OCI-LY1 (cell line): Measurements from ENCODE around the gene DCC.

ENCODE experiments used
- H2AFZ ChIP-seq: fragments of 200-600 bp; sonication (generic), shearing (Covaris generic); 2 replicates; pipeline ENCODE4 v1.6.0; 2014; ENCODE audit warnings: antibody characterized with exemption, mild to moderate bottlenecking, low read length
- H3F3A ChIP-seq: fragments of 200-600 bp; sonication (generic), shearing (Covaris generic); 2 replicates; pipeline ENCODE4 v1.6.0; 2014; ENCODE audit warnings: mild to moderate bottlenecking, antibody characterized with exemption, low read length, moderate library complexity; ENCODE audit not compliant: insufficient read depth
- H3K27ac ChIP-seq: fragments of 200-600 bp; sonication (generic); 2 replicates; pipeline ENCODE4 v1.5.1; 2014; ENCODE audit warnings: low read length, mixed run types, mild to moderate bottlenecking, low read depth; ENCODE audit not compliant: poor library complexity, severe bottlenecking
- H3K27me3 ChIP-seq: fragments of 200-600 bp; sonication (generic); 2 replicates; pipeline ENCODE4 v1.6.0; 2014; ENCODE audit warnings: antibody characterized with exemption, mild to moderate bottlenecking, low read length, moderate library complexity; ENCODE audit not compliant: insufficient read depth
- H3K36me3 ChIP-seq: fragments of 200-600 bp; sonication (generic); 2 replicates; pipeline ENCODE4 v1.6.1; 2014; ENCODE audit warnings: mild to moderate bottlenecking, antibody characterized with exemption, low read length, moderate library complexity, mixed read lengths; ENCODE audit not compliant: insufficient read depth
- H3K4me1 ChIP-seq: fragments of 200-600 bp; sonication (generic); 2 replicates; pipeline ENCODE4 v1.5.1; 2014; ENCODE audit warnings: mild to moderate bottlenecking, low read length, moderate library complexity; ENCODE audit not compliant: insufficient read depth, severe bottlenecking
- H3K4me2 ChIP-seq: fragments of 200-600 bp; sonication (generic), shearing (Covaris generic); 2 replicates; pipeline ENCODE4 v1.6.1; 2014; ENCODE audit warnings: low read length
- H3K4me3 ChIP-seq: fragments of 200-600 bp; sonication (generic); 2 replicates; pipeline ENCODE4 v1.5.1; 2014; ENCODE audit warnings: low read length, low read depth, mild to moderate bottlenecking, mixed read lengths; ENCODE audit not compliant: poor library complexity, severe bottlenecking
- H3K79me2 ChIP-seq: fragments of 200-600 bp; shearing (Covaris generic); 2 replicates; pipeline ENCODE4 v1.6.1; 2016; ENCODE audit warnings: mixed run types, low read length, mixed read lengths; ENCODE audit not compliant: insufficient read depth
- H3K9ac ChIP-seq: fragments of 200-600 bp; sonication (generic), shearing (Covaris generic); 2 replicates; pipeline ENCODE4 v1.6.1; 2014; ENCODE audit warnings: mild to moderate bottlenecking, low read length, mixed read lengths
- H3K9me2 ChIP-seq: fragments of 200-600 bp; sonication (generic), shearing (Covaris generic); 2 replicates; pipeline ENCODE4 v1.6.1; 2014; ENCODE audit warnings: low read depth, mild to moderate bottlenecking, low read length, mixed read lengths
- H3K9me3 ChIP-seq: fragments of 200-600 bp; shearing (Covaris generic); 2 replicates; pipeline ENCODE4 v1.6.1; 2014; ENCODE audit warnings: low read length, mixed read lengths
- H4K20me1 ChIP-seq: fragments of 200-600 bp; sonication (generic), shearing (Covaris generic); 2 replicates; pipeline ENCODE4 v1.6.0; 2016; ENCODE audit warnings: mild to moderate bottlenecking, low read length; ENCODE audit not compliant: insufficient read depth
- EZH2 ChIP-seq: fragments of 200-600 bp; sonication (generic), shearing (Covaris generic); IDR thresholded peaks from 2 replicates; pipeline ENCODE4 v1.8.0; 2017; ENCODE audit warnings: borderline replicate concordance, mixed run types, mild to moderate bottlenecking, antibody characterized with exemption, low read length, moderate library complexity, mixed read lengths
- TF ChIP-seq, protein P1 (sequence below): fragments of 200-600 bp; sonication (generic), shearing (Covaris generic); IDR thresholded peaks from 2 replicates; pipeline ENCODE4 v1.5.1; 2017; ENCODE audit warnings: mild to moderate bottlenecking, antibody characterized with exemption, low read length, moderate library complexity, mixed read lengths

The DCC gene

GRCh38 chr18:52395146-52395852 is 55.3 kb downstream of the DCC start:
- Histone ChIP-seq H3K9me3 (no peaks in the 10 kb centered on the region), H2AFZ (no peak overlapping the region), H3K4me1 (no peaks in the 10 kb centered on the region), H3K4me3 (no peak overlapping the region), H3K27me3 (no peaks in the 10 kb centered on the region), H3K9ac (no peak overlapping the region), H4K20me1 (no peaks in the 10 kb centered on the region), H3K9me2 (no peaks in the 10 kb centered on the region), H3K79me2 (no peaks in the 10 kb centered on the region), H3F3A (no peaks in the 10 kb centered on the region), H3K27ac (no peak overlapping the region), H3K4me2 (no peak overlapping the region), H3K36me3 (no peaks in the 10 kb centered on the region)
- no peak for TF ChIP-seq EZH2
- TF ChIP-seq, protein P1, sequence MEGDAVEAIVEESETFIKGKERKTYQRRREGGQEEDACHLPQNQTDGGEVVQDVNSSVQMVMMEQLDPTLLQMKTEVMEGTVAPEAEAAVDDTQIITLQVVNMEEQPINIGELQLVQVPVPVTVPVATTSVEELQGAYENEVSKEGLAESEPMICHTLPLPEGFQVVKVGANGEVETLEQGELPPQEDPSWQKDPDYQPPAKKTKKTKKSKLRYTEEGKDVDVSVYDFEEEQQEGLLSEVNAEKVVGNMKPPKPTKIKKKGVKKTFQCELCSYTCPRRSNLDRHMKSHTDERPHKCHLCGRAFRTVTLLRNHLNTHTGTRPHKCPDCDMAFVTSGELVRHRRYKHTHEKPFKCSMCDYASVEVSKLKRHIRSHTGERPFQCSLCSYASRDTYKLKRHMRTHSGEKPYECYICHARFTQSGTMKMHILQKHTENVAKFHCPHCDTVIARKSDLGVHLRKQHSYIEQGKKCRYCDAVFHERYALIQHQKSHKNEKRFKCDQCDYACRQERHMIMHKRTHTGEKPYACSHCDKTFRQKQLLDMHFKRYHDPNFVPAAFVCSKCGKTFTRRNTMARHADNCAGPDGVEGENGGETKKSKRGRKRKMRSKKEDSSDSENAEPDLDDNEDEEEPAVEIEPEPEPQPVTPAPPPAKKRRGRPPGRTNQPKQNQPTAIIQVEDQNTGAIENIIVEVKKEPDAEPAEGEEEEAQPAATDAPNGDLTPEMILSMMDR: no peak

GRCh38 chr18:52401236-52401635 is 61.2 kb downstream of the DCC start:
- H3F3A ChIP-seq: no peaks in the 10 kb centered on the region
- no peak overlapping the region for H3K4me2 ChIP-seq
- no peaks in the 10 kb centered on the region for H4K20me1 ChIP-seq
- H3K4me1 ChIP-seq: no peaks in the 10 kb centered on the region
- no peak overlapping the region for H2AFZ ChIP-seq
- H3K4me3 ChIP-seq: no peak overlapping the region
- H3K79me2 ChIP-seq: no peaks in the 10 kb centered on the region
- no peak for TF ChIP-seq EZH2
- TF ChIP-seq, protein P1: no peak
- no peaks in the 10 kb centered on the region for H3K36me3 ChIP-seq
- H3K9me3 ChIP-seq: no peaks in the 10 kb centered on the region
- H3K9ac ChIP-seq: no peak overlapping the region
- no peaks in the 10 kb centered on the region for H3K9me2 ChIP-seq
- no peaks in the 10 kb centered on the region for H3K27me3 ChIP-seq
- no peak overlapping the region for H3K27ac ChIP-seq

DNA sequence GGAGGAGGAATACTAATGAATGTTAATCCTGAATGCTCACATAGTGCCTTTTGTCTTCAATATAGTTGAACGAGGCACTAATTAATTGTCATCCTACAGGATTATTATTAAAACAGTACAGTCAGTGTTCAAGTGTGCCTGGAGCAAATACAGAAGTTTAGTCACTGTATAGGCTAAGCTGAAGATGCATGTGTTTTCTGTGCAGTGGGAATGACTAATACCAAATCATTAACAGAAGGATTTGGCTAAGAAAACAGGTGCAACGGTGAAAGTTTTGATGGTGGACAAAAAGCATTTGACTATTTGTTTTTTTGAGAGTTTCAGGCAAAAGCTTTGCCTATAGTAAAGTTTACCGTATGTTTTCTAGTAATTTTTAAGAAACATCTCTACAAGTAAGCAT is 62.8 kb downstream of the DCC start:
- Histone ChIP-seq H3K36me3 (no peaks in the 10 kb centered on the region), H3K27me3 (no peaks in the 10 kb centered on the region), H3K79me2 (no peaks in the 10 kb centered on the region), H3K4me3 (no peak overlapping the region), H3K9me3 (no peaks in the 10 kb centered on the region), H4K20me1 (no peaks in the 10 kb centered on the region), H3K9ac (no peak overlapping the region), H3K9me2 (no peaks in the 10 kb centered on the region), H3F3A (no peaks in the 10 kb centered on the region), H3K4me1 (no peaks in the 10 kb centered on the region), H2AFZ (no peak overlapping the region), H3K4me2 (no peak overlapping the region), H3K27ac (no peak overlapping the region)
- no peak for TF ChIP-seq EZH2
- TF ChIP-seq, protein P1: no peak
